HL-60 (cell line): ENCODE results near the gene CIB4.

Source experiments
- DNase-seq, 2 experiments: peaks; one replicate each; pipeline ENCODE4 v3.0.0-alpha.2; 2010 to 2020; ENCODE audit warnings: low read depth in 1 of 2, low spot score in 1 of 2
- H3K27ac ChIP-seq: fragments of 250-450 bp; sonication (Bioruptor Pico); replicated peaks from 2 replicates; pipeline ENCODE4 v1.5.1; 2020; ENCODE audit warnings: mild to moderate bottlenecking, moderate library complexity
- H3K27me3 ChIP-seq: fragments of 250-450 bp; sonication (Bioruptor Pico); 2 replicates; pipeline ENCODE4 v1.5.1; 2021; ENCODE audit warnings: mild to moderate bottlenecking, moderate library complexity; ENCODE audit not compliant: insufficient read depth, poor library complexity, severe bottlenecking
- H3K4me3 ChIP-seq: replicated peaks from 2 replicates; pipeline ENCODE4 v1.5.1; 2011; ENCODE audit warnings: mild to moderate bottlenecking, control low read depth, low read length; ENCODE audit not compliant: insufficient read depth
- GABPA ChIP-seq: IDR thresholded peaks from 2 replicates; pipeline ENCODE4 v1.6.1; 2012; ENCODE audit warnings: low read depth
- POLR2AphosphoS5 ChIP-seq: IDR thresholded peaks from 2 replicates; pipeline ENCODE4 v1.6.1; 2012; ENCODE audit warnings: low read depth
- SPI1 ChIP-seq: IDR thresholded peaks from 2 replicates; pipeline ENCODE4 v1.6.1; 2012; ENCODE audit warnings: low read depth, mild to moderate bottlenecking, borderline replicate concordance
- TF ChIP-seq, protein P1 (sequence below): IDR thresholded peaks from 2 replicates; pipeline ENCODE4 v1.6.1; 2012; ENCODE audit warnings: low read depth; ENCODE audit not compliant: insufficient replicate concordance
- TF ChIP-seq, protein P2 (sequence below): IDR thresholded peaks from one replicate; pipeline ENCODE4 v1.5.1; 2011; ENCODE audit warnings: low read length, control low read depth, inconsistent platforms; ENCODE audit not compliant: insufficient read depth

The CIB4 gene

DNA sequence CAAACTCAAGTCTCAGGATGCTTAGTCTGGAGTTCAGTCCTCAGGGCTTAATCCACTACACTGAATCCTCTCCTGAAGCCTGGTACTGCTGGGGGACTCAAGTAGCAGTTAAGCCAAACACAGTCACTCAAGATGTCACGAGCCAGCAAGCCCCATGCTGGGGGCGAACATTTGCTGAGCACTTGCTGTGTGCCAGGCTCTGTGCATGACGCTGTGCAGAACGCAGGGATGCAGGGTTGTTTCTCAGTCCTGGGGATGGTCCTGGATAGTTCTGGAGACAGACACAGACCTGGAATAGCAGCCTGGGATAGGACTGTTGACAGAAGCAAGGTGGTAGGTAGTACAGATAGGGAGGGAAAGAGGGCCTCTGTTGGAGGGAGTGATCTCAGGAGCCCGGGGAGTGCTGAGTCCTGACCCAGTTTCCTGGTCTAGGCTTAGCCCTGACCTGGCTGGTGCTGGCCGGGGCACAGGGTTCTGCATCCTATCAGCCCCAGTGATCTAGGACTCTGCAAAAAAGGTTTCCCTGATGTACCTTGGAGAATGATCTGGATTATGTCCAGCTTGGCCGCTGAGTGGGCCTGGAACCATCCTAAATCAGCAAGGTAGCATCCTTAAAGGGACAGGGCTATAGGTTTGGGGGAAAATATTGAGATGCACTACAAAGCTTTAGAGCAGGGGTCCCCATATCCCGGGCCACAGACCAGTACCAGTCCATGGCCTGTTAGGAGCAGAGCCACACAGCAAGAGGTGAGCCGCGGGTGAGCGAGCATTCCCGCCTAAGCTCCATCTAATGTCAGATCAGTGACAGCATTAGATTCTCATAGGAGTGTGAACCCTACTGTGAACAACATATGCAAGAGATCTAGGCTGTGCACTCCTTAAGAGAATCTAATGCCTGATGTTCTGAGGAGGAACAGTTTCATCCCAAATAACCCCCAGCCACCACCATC, 108.6 kb downstream of the CIB4 start:
- TF ChIP-seq, protein P1, sequence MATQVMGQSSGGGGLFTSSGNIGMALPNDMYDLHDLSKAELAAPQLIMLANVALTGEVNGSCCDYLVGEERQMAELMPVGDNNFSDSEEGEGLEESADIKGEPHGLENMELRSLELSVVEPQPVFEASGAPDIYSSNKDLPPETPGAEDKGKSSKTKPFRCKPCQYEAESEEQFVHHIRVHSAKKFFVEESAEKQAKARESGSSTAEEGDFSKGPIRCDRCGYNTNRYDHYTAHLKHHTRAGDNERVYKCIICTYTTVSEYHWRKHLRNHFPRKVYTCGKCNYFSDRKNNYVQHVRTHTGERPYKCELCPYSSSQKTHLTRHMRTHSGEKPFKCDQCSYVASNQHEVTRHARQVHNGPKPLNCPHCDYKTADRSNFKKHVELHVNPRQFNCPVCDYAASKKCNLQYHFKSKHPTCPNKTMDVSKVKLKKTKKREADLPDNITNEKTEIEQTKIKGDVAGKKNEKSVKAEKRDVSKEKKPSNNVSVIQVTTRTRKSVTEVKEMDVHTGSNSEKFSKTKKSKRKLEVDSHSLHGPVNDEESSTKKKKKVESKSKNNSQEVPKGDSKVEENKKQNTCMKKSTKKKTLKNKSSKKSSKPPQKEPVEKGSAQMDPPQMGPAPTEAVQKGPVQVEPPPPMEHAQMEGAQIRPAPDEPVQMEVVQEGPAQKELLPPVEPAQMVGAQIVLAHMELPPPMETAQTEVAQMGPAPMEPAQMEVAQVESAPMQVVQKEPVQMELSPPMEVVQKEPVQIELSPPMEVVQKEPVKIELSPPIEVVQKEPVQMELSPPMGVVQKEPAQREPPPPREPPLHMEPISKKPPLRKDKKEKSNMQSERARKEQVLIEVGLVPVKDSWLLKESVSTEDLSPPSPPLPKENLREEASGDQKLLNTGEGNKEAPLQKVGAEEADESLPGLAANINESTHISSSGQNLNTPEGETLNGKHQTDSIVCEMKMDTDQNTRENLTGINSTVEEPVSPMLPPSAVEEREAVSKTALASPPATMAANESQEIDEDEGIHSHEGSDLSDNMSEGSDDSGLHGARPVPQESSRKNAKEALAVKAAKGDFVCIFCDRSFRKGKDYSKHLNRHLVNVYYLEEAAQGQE = no peak
- TF ChIP-seq, protein P2, sequence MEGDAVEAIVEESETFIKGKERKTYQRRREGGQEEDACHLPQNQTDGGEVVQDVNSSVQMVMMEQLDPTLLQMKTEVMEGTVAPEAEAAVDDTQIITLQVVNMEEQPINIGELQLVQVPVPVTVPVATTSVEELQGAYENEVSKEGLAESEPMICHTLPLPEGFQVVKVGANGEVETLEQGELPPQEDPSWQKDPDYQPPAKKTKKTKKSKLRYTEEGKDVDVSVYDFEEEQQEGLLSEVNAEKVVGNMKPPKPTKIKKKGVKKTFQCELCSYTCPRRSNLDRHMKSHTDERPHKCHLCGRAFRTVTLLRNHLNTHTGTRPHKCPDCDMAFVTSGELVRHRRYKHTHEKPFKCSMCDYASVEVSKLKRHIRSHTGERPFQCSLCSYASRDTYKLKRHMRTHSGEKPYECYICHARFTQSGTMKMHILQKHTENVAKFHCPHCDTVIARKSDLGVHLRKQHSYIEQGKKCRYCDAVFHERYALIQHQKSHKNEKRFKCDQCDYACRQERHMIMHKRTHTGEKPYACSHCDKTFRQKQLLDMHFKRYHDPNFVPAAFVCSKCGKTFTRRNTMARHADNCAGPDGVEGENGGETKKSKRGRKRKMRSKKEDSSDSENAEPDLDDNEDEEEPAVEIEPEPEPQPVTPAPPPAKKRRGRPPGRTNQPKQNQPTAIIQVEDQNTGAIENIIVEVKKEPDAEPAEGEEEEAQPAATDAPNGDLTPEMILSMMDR = no peak
- no peak for TF ChIP-seq POLR2AphosphoS5
- TF ChIP-seq GABPA = no peak
- TF ChIP-seq SPI1 = no peak
- Histone ChIP-seq H3K27ac (no peak overlapping the region), H3K27me3 (peaks cover 2% of the 10 kb centered on the region), H3K4me3 (no peak overlapping the region)
- no peak for DNase-seq
